NCI-H2107 treated with DMSO at 0.1 percent for 48 hours (cell line): ENCODE measurements around the gene PCP4L1.
"Not testable (repeated sequence)": the region's sequence is repeated elsewhere in the genome, so short reads cannot be mapped to it uniquely, and the experiment has no call there.

Experiments
- DNase-seq: peaks from one replicate; lab custom pipeline; 2025; ENCODE audit not compliant: unreplicated experiment; lab: John Stamatoyannopoulos, UW

PCP4L1 gene

GRCh38 chr1:161313554-161314200, 55.1 kb downstream of the PCP4L1 start:
- no peak for DNase-seq

DNA sequence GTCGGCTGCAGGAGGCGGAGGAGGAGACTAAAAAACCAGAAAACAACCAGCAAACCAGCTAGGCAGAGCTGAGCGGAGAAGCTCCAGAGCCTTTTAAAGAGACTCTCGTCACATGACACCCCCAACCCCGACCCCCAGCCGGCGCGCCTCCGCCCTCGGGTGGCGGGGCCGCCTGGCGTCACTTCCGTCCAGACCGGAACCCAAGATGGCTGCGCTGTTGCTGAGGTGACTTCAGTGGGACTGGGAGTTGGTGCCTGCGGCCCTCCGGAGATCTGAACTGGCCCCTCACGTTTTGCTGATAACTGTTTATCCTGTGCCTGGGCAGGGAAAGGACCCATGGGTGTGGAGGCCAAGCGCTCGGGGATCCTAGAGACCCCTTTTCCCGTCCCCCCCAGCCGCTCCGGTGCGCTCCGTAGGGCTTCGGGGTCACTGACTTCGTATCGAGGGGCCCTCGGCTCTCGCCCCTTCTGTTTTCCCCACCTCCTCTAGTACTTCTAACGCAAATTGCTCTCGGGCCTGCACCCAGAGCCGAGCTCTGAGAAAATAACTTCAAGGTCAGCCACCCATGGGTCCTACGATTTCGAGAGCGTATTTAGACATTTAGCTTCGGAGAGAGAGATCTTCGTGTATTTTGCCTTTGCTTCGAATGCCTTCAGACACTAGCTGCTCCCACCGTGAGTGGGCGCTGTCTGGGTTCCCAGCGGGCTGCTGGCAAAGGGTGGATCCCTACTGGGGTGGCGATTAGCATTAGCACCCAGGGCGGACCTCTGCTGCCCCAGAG, 55.8 kb downstream of the PCP4L1 start, which contains the start of gene SDHC:
TSS of gene SDHC (plus strand) at position 181 of the 781 bp plus-strand sequence. CDS start at position 206, 25 bp downstream.
- DNase-seq = peak; percentile 55

DNA sequence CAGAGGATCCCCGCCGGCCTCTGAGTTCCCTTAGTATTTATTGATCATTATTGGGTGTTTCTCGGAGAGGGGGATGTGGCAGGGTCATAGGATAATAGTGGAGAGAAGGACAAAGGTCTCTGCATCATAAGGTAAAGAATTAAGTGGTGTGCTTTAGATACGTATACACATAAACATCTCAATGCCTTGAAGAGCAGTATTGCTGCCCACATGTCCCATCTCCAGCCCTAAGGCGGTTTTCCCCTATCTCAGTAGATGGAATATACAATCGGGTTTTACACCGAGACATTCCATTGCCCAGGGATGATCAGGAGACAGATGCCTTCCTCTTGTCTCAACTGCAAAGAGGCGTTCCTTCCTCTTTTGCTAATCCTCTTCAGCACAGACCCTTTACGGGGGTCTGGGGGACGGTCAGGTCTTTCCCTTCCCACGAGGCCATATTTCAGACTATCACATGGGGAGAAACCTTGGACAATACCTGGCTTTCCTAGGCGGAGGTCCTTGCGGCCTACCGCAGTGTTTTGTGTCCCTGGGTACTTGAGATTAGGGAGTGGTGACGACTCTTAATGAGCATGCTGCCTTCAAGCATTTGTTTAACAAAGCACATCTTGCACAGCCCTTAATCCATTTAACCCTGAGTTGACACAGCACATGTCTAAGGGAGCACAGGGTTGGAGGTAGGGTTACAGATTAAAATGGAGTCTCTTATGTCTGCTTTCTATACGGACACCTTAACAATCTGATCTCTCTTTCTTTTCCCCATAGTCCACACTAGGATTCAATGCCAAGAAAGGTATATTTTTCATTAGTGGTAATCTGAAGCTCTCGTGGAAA, 57.5 kb downstream of the PCP4L1 start:
- DNase-seq = not testable (repeated sequence)

DNA sequence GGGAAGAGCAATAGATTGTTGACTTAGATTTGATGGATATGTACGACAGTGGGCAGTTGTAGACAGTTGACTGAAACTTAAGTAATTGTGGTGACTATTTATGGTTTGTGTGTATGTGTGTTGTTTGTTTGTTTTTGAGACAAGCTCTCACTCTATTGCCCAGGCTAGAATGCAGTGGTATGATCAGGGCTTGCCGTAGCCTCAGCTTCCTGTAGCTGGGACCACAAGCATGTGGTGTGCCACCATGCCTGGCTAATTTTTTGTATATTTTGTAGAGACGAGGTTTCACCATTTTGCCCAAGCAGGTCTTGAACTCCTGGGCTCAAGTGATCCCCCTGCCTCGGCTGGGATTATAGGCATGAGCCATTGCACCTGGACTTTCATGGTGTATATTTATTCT, 65.5 kb downstream of the PCP4L1 start:
- no peak for DNase-seq

DNA sequence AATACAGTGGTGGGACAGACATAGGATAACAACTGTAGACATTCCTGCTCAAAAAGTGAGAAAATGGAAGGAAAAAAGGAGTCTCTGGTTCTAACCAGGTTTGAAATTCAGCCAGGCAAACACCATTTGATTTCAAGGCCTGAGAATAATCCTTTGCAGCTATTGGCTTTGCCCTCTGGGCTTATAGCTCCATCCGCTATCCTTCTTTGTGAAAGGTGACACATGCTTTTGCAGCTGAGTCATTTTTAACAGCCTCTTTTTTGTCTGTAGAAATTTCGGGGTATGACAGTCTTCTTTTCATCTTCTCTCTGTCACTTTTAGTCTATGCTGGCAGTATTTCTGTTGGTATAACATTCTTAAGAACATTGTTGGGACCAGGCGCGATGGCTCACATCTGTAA, 71.8 kb downstream of the PCP4L1 start:
- no peak for DNase-seq

DNA sequence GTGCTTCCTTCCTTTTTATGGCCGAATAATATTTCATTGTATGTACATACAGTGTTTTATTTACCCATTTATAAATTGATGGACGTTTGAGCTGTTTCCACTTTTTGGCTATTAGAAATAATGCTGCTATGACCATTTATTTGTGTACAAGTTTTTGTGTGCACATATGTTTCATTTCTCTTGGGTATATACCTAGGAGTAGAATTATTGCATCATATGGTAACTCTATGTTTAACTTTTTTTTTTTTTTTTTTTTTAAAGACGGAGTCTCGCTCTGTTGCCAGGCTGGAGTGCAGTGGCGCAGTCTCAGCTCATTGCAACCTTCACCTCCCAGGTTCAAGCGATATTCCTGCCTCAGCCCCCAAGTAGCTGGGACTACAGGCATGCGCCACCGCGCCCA, 74.6 kb downstream of the PCP4L1 start:
- DNase-seq = no peak
